Measurements from ENCODE around the gene ZBTB47. TPM values are rescaled to one million over a fixed set of nuclear protein-coding genes. Genes with fewer than 3 reads are reported as not detected.

Gene ZBTB47
- polyA plus RNA-seq, 1 experiment: 7.8 TPM

- no peak for TF ChIP-seq CTCF (IDR thresholded peaks at IDR 0.05; ENCODE audit: low read depth, low read length)
- H3K27me3 ChIP-seq (ENCODE audit: control insufficient read depth, insufficient read depth, low read length): peaks cover 15% of the 10 kb centered on the region
- POLR2A ChIA-PET: no interaction called here
- no peak overlapping the region for H3K27ac ChIP-seq (ENCODE audit: low read depth, low read length)
- H3K4me3 ChIP-seq (ENCODE audit: low read depth, low read length): no peak overlapping the region
- DNase-seq (ENCODE audit: low read depth, low spot score): no peak
- CTCF ChIA-PET: no interaction called here
- H3K9me3 ChIP-seq (ENCODE audit: control insufficient read depth, insufficient read depth, low read length): peaks cover 12% of the 10 kb centered on the region; the same call in 1 of the 2 replicates
These were observed 29.0 kb downstream of the ZBTB47 start for GRCh38 chr3:42682301-42683070.

GRCh38 chr3:42683875-42684598 lies 30.5 kb downstream of the ZBTB47 start:
- POLR2A ChIA-PET: interaction anchor here (0.6 to 1.1 kb wide), 4 partner anchors 29 to 1021 kb away, joined by 3 to 9 read pairs (median 6); partner anchors contain the start of gene SS18L2
- peaks cover 12% of the 10 kb centered on the region; the same call in 1 of the 2 replicates for H3K9me3 ChIP-seq (ENCODE audit: control insufficient read depth, insufficient read depth, low read length)
- H3K4me3 ChIP-seq (ENCODE audit: low read depth, low read length): no peak overlapping the region
- no peak overlapping the region for H3K27ac ChIP-seq (ENCODE audit: low read depth, low read length)
- TF ChIP-seq CTCF (IDR thresholded peaks at IDR 0.05; ENCODE audit: low read depth, low read length): no peak
- CTCF ChIA-PET: no interaction called here
- peak; percentile 81 for DNase-seq (ENCODE audit: low read depth, low spot score)
- H3K27me3 ChIP-seq (ENCODE audit: control insufficient read depth, insufficient read depth, low read length): peaks cover 15% of the 10 kb centered on the region

- ChIA-PET CTCF (no interaction called here), POLR2A (interaction anchor here (1.1 kb wide), 1 partner anchor 94 kb away, joined by 7 read pairs; the partner anchor contains the start of gene SS18L2)
- no peak for TF ChIP-seq CTCF (IDR thresholded peaks at IDR 0.05; ENCODE audit: low read depth, low read length)
- no peak overlapping the region for H3K27ac ChIP-seq (ENCODE audit: low read depth, low read length)
- DNase-seq (ENCODE audit: low read depth, low spot score): no peak
- H3K4me3 ChIP-seq (ENCODE audit: low read depth, low read length): no peak overlapping the region
- H3K27me3 ChIP-seq (ENCODE audit: control insufficient read depth, insufficient read depth, low read length): peaks cover 22% of the 10 kb centered on the region
- peaks cover 12% of the 10 kb centered on the region; the same call in 1 of the 2 replicates for H3K9me3 ChIP-seq (ENCODE audit: control insufficient read depth, insufficient read depth, low read length)
These were observed 31.3 kb downstream of the ZBTB47 start for GRCh38 chr3:42684632-42685362.

- H3K4me3 ChIP-seq (ENCODE audit: low read depth, low read length): peak within 1 kb of the TSS; percentile 29; the same call in 1 of the 2 replicates
These were observed 31.9 kb downstream of the ZBTB47 start, which contains the start of gene KLHL40 for GRCh38 chr3:42685363-42685881. Gene KLHL40, plus strand, starts transcription at chr3:42685537. Its CDS starts 82 bp downstream, at chr3:42685619.

More at GRCh38 chr3:42685363-42685881, 31.9 kb downstream of the ZBTB47 start, which contains the start of gene KLHL40:
- CTCF ChIA-PET: no interaction called here
- no peak within 1 kb of the TSS for H3K27ac ChIP-seq (ENCODE audit: low read depth, low read length)
- H3K27me3 ChIP-seq (ENCODE audit: control insufficient read depth, insufficient read depth, low read length): peaks cover 22% of the 10 kb centered on the region
- peaks cover 12% of the 10 kb centered on the region; the same call in 1 of the 2 replicates for H3K9me3 ChIP-seq (ENCODE audit: control insufficient read depth, insufficient read depth, low read length)
- no peak for DNase-seq (ENCODE audit: low read depth, low spot score)
- POLR2A ChIA-PET: interaction anchor here (1.1 kb wide), 1 partner anchor 95 kb away, joined by 7 read pairs; the partner anchor contains the start of gene SS18L2
- no peak for TF ChIP-seq CTCF (IDR thresholded peaks at IDR 0.05; ENCODE audit: low read depth, low read length)
